PC-3 (cell line): ENCODE data around the gene STX16. TPM values are rescaled to one million over a fixed set of nuclear protein-coding genes. Genes with fewer than 3 reads are reported as not detected.

Source experiments
- ATAC-seq: fragments of 200-7000 bp; cut with Tn5 transposase; 2 replicates; pipeline ENCODE4 v1.9.1; 2020; ENCODE audit warnings: mild to moderate bottlenecking, moderate library complexity
- BruUV-seq: library from RNA; stranded (reverse); fragments of 400-500 nt; replicated peaks from 2 replicates; lab custom pipeline; 2021; lab: Mats Ljungman, UMichigan
- CTCF ChIA-PET: fragments of 300-600 bp; sonication (Branson Sonifier 250); formaldehyde crosslinking; loops from one replicate; lab custom pipeline; 2022; ENCODE audit warnings: antibody characterized with exemption; lab: Charles Lee
- POLR2A ChIA-PET: fragments of 300-600 bp; sonication (Branson Sonifier 250); formaldehyde crosslinking; loops from one replicate; lab custom pipeline; 2022; ENCODE audit warnings: antibody characterized with exemption; ENCODE audit not compliant: unreplicated experiment; lab: Charles Lee
- DNase-seq: peaks from one replicate; pipeline ENCODE4 v3.0.0-alpha.2; 2015
- H2AFZ ChIP-seq: fragments of 300-600 bp; sonication (generic); 2 replicates; pipeline ENCODE4 v1.6.0; 2016; ENCODE audit warnings: antibody characterized with exemption, low read length
- H3F3A ChIP-seq: fragments of 300-600 bp; sonication (generic); one replicate; pipeline ENCODE4 v1.6.0; 2017; ENCODE audit warnings: antibody characterized with exemption, low read length, control low read depth, mild to moderate bottlenecking; ENCODE audit not compliant: unreplicated experiment
- H3K27ac ChIP-seq: fragments of 300-600 bp; sonication (generic); 2 replicates; pipeline ENCODE4 v1.5.1; 2016; ENCODE audit warnings: mild to moderate bottlenecking, low read length
- H3K27me3 ChIP-seq: fragments of 300-600 bp; sonication (generic); 2 replicates; pipeline ENCODE4 v1.6.1; 2016; ENCODE audit warnings: low read length, mixed read lengths
- H3K36me3 ChIP-seq: fragments of 300-600 bp; sonication (generic); 2 replicates; pipeline ENCODE4 v1.6.1; 2016; ENCODE audit warnings: low read depth, mixed run types, low read length, mixed read lengths
- H3K4me1 ChIP-seq: fragments of 300-600 bp; sonication (generic); 2 replicates; pipeline ENCODE4 v1.5.1; 2016; ENCODE audit warnings: low read length; ENCODE audit not compliant: insufficient read depth
- H3K4me2 ChIP-seq: fragments of 300-600 bp; sonication (generic); 2 replicates; pipeline ENCODE4 v1.6.0; 2016; ENCODE audit warnings: low read length
- H3K4me3 ChIP-seq: fragments of 300-600 bp; sonication (generic); 2 replicates; pipeline ENCODE4 v1.5.1; 2016; ENCODE audit warnings: mild to moderate bottlenecking, low read length, mixed read lengths
- H3K79me2 ChIP-seq: fragments of 300-600 bp; sonication (generic); 2 replicates; pipeline ENCODE4 v1.6.1; 2017; ENCODE audit warnings: low read length, mixed read lengths
- H3K9ac ChIP-seq: fragments of 300-600 bp; sonication (generic); 2 replicates; pipeline ENCODE4 v1.6.0; 2016; ENCODE audit warnings: mild to moderate bottlenecking, low read length
- H3K9me2 ChIP-seq: fragments of 300-600 bp; sonication (generic); replicated peaks from 2 replicates; pipeline ENCODE4 v1.6.1; 2016; ENCODE audit warnings: mixed run types, low read length, mixed read lengths
- H3K9me3 ChIP-seq: fragments of 300-600 bp; sonication (generic); 2 replicates; pipeline ENCODE4 v1.6.1; 2016; ENCODE audit warnings: low read length, mixed read lengths
- H4K20me1 ChIP-seq: fragments of 300-600 bp; sonication (generic); 2 replicates; pipeline ENCODE4 v1.6.1; 2016; ENCODE audit warnings: low read length, mixed read lengths
- CTCF ChIP-seq: fragments of 300-600 bp; sonication (generic); conservative IDR thresholded peaks from 2 replicates; pipeline ENCODE4 v1.5.1; 2017; ENCODE audit warnings: antibody characterized with exemption, low read depth, mild to moderate bottlenecking, low read length
- EZH2 ChIP-seq: fragments of 300-600 bp; sonication (generic); IDR thresholded peaks from one replicate; pipeline ENCODE4 v1.6.1; 2017; ENCODE audit warnings: antibody characterized with exemption, mild to moderate bottlenecking, low read length; ENCODE audit not compliant: unreplicated experiment
- EZH2phosphoT487 ChIP-seq: fragments of 300-600 bp; sonication (generic); IDR thresholded peaks from 2 replicates; pipeline ENCODE4 v1.6.1; 2018; ENCODE audit warnings: mild to moderate bottlenecking, antibody characterized with exemption, low read length, borderline replicate concordance
- intact Hi-C: fragments of 100-400 bp; cut with micrococcal nuclease; formaldehyde crosslinking; loops from 2 replicates; pipeline ENCODE4 v1.9.0; 2023
- total RNA-seq: library from RNA; depleted of rRNA; stranded (reverse); fragments of >200 nt; gene quantifications from 2 replicates; pipeline ENCODE4 v1.2.3, GENCODE V29; 2014

Gene STX16
- total RNA-seq, 1 experiment from 2014 or later: 44.2 TPM

- no peaks in the 10 kb centered on the region for H3K9me3 ChIP-seq
- no peak for TF ChIP-seq EZH2
- ChIA-PET POLR2A (no interaction called here), CTCF (no interaction called here)
- no peaks in the 10 kb centered on the region for H3K79me2 ChIP-seq
- peaks cover 16% of the 10 kb centered on the region for H3K27me3 ChIP-seq
- no peak overlapping the region for H3K4me2 ChIP-seq
- H4K20me1 ChIP-seq: no peaks in the 10 kb centered on the region
- DNase-seq: no peak
- BruUV-seq: no TSS peak
- ATAC-seq: no peak
- H3K4me1 ChIP-seq: no peaks in the 10 kb centered on the region
- H3K9me2 ChIP-seq: no peaks in the 10 kb centered on the region
- H3K36me3 ChIP-seq: no peaks in the 10 kb centered on the region
- H2AFZ ChIP-seq: no peak overlapping the region
- H3F3A ChIP-seq: no peaks in the 10 kb centered on the region
- no peak overlapping the region for H3K27ac ChIP-seq
- no peak overlapping the region for H3K4me3 ChIP-seq
- intact Hi-C loops: no loop called here
- no peak overlapping the region for H3K9ac ChIP-seq
These were observed 65.6 kb downstream of the STX16 start for GRCh38 chr20:58716476-58717277.

- H3K9me2 ChIP-seq: no peaks in the 10 kb centered on the region
- no peak for DNase-seq
- no peaks in the 10 kb centered on the region for H3K36me3 ChIP-seq
- no peak overlapping the region for H3K9ac ChIP-seq
- ATAC-seq: no peak
- TF ChIP-seq CTCF (no peak), EZH2 (no peak), EZH2phosphoT487 (no peak)
- no TSS peak for BruUV-seq
- ChIA-PET POLR2A (no interaction called here), CTCF (no interaction called here)
- H3K4me2 ChIP-seq: no peak overlapping the region
- no peaks in the 10 kb centered on the region for H3K4me1 ChIP-seq
- H2AFZ ChIP-seq: no peak overlapping the region
- H4K20me1 ChIP-seq: no peaks in the 10 kb centered on the region
- H3K27me3 ChIP-seq: peaks cover 24% of the 10 kb centered on the region
- no peak overlapping the region for H3K27ac ChIP-seq
- no peaks in the 10 kb centered on the region for H3F3A ChIP-seq
- intact Hi-C loops: no loop called here
- no peaks in the 10 kb centered on the region for H3K9me3 ChIP-seq
- H3K79me2 ChIP-seq: no peaks in the 10 kb centered on the region
- no peak overlapping the region for H3K4me3 ChIP-seq
These were observed 66.4 kb downstream of the STX16 start for GRCh38 chr20:58717278-58718091.

- DNase-seq (no peak), ATAC-seq (no peak)
- H3K9me2 ChIP-seq: no peaks in the 10 kb centered on the region
- TF ChIP-seq EZH2phosphoT487 (no peak), EZH2 (no peak), CTCF (no peak)
- H3K9ac ChIP-seq: no peak overlapping the region
- H3K79me2 ChIP-seq: no peaks in the 10 kb centered on the region
- no peak overlapping the region for H2AFZ ChIP-seq
- no peaks in the 10 kb centered on the region for H3K36me3 ChIP-seq
- H3K27ac ChIP-seq: no peak overlapping the region
- ChIA-PET CTCF (no interaction called here), POLR2A (no interaction called here)
- peaks cover 31% of the 10 kb centered on the region for H3K27me3 ChIP-seq
- H3K4me3 ChIP-seq: no peak overlapping the region
- no peaks in the 10 kb centered on the region for H3F3A ChIP-seq
- no peaks in the 10 kb centered on the region for H3K4me1 ChIP-seq
- no peaks in the 10 kb centered on the region for H3K9me3 ChIP-seq
- BruUV-seq: no TSS peak
- intact Hi-C loops: no loop called here
- H3K4me2 ChIP-seq: no peak overlapping the region
- H4K20me1 ChIP-seq: no peaks in the 10 kb centered on the region
These were observed 67.1 kb downstream of the STX16 start for GRCh38 chr20:58718121-58718563.
